Retinal pigment epithelial cell (primary cell): Measurements from ENCODE around the gene PBOV1.
"Not testable (repeated sequence)": the region's sequence is repeated elsewhere in the genome, so short reads cannot be mapped to it uniquely, and the experiment has no call there.

Experiments
- DNase-seq: peaks from one replicate; pipeline ENCODE4 v3.0.0-alpha.2; 2010; ENCODE audit warnings: low read depth
- H3K4me3 ChIP-seq: 2 replicates; pipeline ENCODE4 v1.5.1; 2011; ENCODE audit warnings: mild to moderate bottlenecking, low read length, control low read depth, moderate library complexity
- CTCF ChIP-seq: conservative IDR thresholded peaks from 2 replicates; pipeline ENCODE4 v1.5.1; 2011; ENCODE audit warnings: low read depth, low read length, control low read depth, inconsistent platforms

Gene PBOV1

GRCh38 chr6:138219901-138220300 is 1.6 kb upstream of the PBOV1 start:
- no peak overlapping the region for H3K4me3 ChIP-seq
- no peak for DNase-seq
- TF ChIP-seq CTCF = no peak

GRCh38 chr6:138219398-138219797 is 1.1 kb upstream of the PBOV1 start:
- no peak for DNase-seq
- no peak overlapping the region for H3K4me3 ChIP-seq
- TF ChIP-seq CTCF = no peak

GRCh38 chr6:138215093-138215782 is 3.1 kb downstream of the PBOV1 start:
- DNase-seq = no peak
- no peak for TF ChIP-seq CTCF
- H3K4me3 ChIP-seq = no peak overlapping the region

GRCh38 chr6:138212530-138212929 is 5.8 kb downstream of the PBOV1 start:
- H3K4me3 ChIP-seq, DNase-seq: not testable (repeated sequence)

GRCh38 chr6:138211601-138212000 is 6.7 kb downstream of the PBOV1 start:
- H3K4me3 ChIP-seq = no peak overlapping the region
- TF ChIP-seq CTCF = no peak
- no peak for DNase-seq

GRCh38 chr6:138211048-138211581 is 7.2 kb downstream of the PBOV1 start:
- TF ChIP-seq CTCF = peak; percentile 19
- H3K4me3 ChIP-seq = no peak overlapping the region

GRCh38 chr6:138206862-138207261 is 11.4 kb downstream of the PBOV1 start:
- DNase-seq = no peak
- H3K4me3 ChIP-seq = no peak overlapping the region
- no peak for TF ChIP-seq CTCF

More at GRCh38 chr6:138211048-138211581, 7.2 kb downstream of the PBOV1 start:
- DNase-seq = no peak
